ENCODE data around the gene CFAP100.

Gene CFAP100

GRCh38 chr3:126358038-126358815 lies 36.5 kb upstream of the CFAP100 start:
- TF ChIP-seq YY1 (IDR thresholded peaks at IDR 0.05; ENCODE audit: insufficient read depth, insufficient read length): no peak
- TF ChIP-seq SUZ12 (IDR thresholded peaks at IDR 0.05; ENCODE audit: extremely low read depth, insufficient read depth, insufficient read length): no peak
- no peak for TF ChIP-seq ZNF274 (IDR thresholded peaks at IDR 0.05; ENCODE audit: low read depth, low read length)
- peak; percentile 20 for DNase-seq (ENCODE audit: low read depth, low spot score)
- Histone ChIP-seq H3K9ac (ENCODE audit: insufficient read length, low read depth) (peak overlapping the region; percentile 58), H3K4me1 (ENCODE audit: insufficient read depth, insufficient read length) (peaks cover 19% of the 10 kb centered on the region), H3K36me3 (ENCODE audit: insufficient read depth, insufficient read length, low read length) (no peaks in the 10 kb centered on the region), H3K4me3 (ENCODE audit: insufficient read length, low read depth) (peak overlapping the region; percentile 66), H3K9me3 (ENCODE audit: insufficient read depth, low read length) (peaks cover 11% of the 10 kb centered on the region), H3K27me3 (ENCODE audit: insufficient read depth, insufficient read length) (peaks cover 27% of the 10 kb centered on the region)

- H3K36me3 ChIP-seq (ENCODE audit: insufficient read depth, insufficient read length, low read length): no peaks in the 10 kb centered on the region
- no peak overlapping the region for H3K4me3 ChIP-seq (ENCODE audit: insufficient read length, low read depth)
- TF ChIP-seq SUZ12 (IDR thresholded peaks at IDR 0.05; ENCODE audit: extremely low read depth, insufficient read depth, insufficient read length) (no peak), ZNF274 (IDR thresholded peaks at IDR 0.05; ENCODE audit: low read depth, low read length) (no peak)
- no peak overlapping the region for H3K9ac ChIP-seq (ENCODE audit: insufficient read length, low read depth)
- H3K27me3 ChIP-seq (ENCODE audit: insufficient read depth, insufficient read length): peaks cover 27% of the 10 kb centered on the region
- DNase-seq (ENCODE audit: low read depth, low spot score): no peak
- H3K9me3 ChIP-seq (ENCODE audit: insufficient read depth, low read length): peaks cover 11% of the 10 kb centered on the region
- peaks cover 19% of the 10 kb centered on the region for H3K4me1 ChIP-seq (ENCODE audit: insufficient read depth, insufficient read length)
Observed at GRCh38 chr3:126358816-126359181, 35.9 kb upstream of the CFAP100 start.

GRCh38 chr3:126360046-126360713 lies 34.5 kb upstream of the CFAP100 start:
- Histone ChIP-seq H3K36me3 (ENCODE audit: insufficient read depth, insufficient read length, low read length) (no peaks in the 10 kb centered on the region), H3K9me3 (ENCODE audit: insufficient read depth, low read length) (peaks cover 11% of the 10 kb centered on the region), H3K4me1 (ENCODE audit: insufficient read depth, insufficient read length) (peaks cover 23% of the 10 kb centered on the region), H3K27me3 (ENCODE audit: insufficient read depth, insufficient read length) (peaks cover 27% of the 10 kb centered on the region), H3K4me3 (ENCODE audit: insufficient read length, low read depth) (no peak overlapping the region), H3K9ac (ENCODE audit: insufficient read length, low read depth) (no peak overlapping the region)
- DNase-seq (ENCODE audit: low read depth, low spot score): no peak
- TF ChIP-seq YY1 (IDR thresholded peaks at IDR 0.05; ENCODE audit: insufficient read depth, insufficient read length) (no peak), SUZ12 (IDR thresholded peaks at IDR 0.05; ENCODE audit: extremely low read depth, insufficient read depth, insufficient read length) (no peak), ZNF274 (IDR thresholded peaks at IDR 0.05; ENCODE audit: low read depth, low read length) (no peak)

GRCh38 chr3:126360714-126361060 lies 34.0 kb upstream of the CFAP100 start:
- Histone ChIP-seq H3K4me3 (ENCODE audit: insufficient read length, low read depth) (no peak overlapping the region), H3K36me3 (ENCODE audit: insufficient read depth, insufficient read length, low read length) (no peaks in the 10 kb centered on the region), H3K9me3 (ENCODE audit: insufficient read depth, low read length) (peaks cover 11% of the 10 kb centered on the region), H3K27me3 (ENCODE audit: insufficient read depth, insufficient read length) (peaks cover 27% of the 10 kb centered on the region), H3K4me1 (ENCODE audit: insufficient read depth, insufficient read length) (peaks cover 26% of the 10 kb centered on the region), H3K9ac (ENCODE audit: insufficient read length, low read depth) (no peak overlapping the region)
- TF ChIP-seq ZNF274 (IDR thresholded peaks at IDR 0.05; ENCODE audit: low read depth, low read length) (no peak), YY1 (IDR thresholded peaks at IDR 0.05; ENCODE audit: insufficient read depth, insufficient read length) (no peak), SUZ12 (IDR thresholded peaks at IDR 0.05; ENCODE audit: extremely low read depth, insufficient read depth, insufficient read length) (no peak)
- DNase-seq (ENCODE audit: low read depth, low spot score): no peak

- Histone ChIP-seq H3K9me3 (ENCODE audit: insufficient read depth, low read length) (peaks cover 11% of the 10 kb centered on the region), H3K27me3 (ENCODE audit: insufficient read depth, insufficient read length) (peaks cover 27% of the 10 kb centered on the region), H3K4me3 (ENCODE audit: insufficient read length, low read depth) (no peak overlapping the region), H3K9ac (ENCODE audit: insufficient read length, low read depth) (no peak overlapping the region), H3K36me3 (ENCODE audit: insufficient read depth, insufficient read length, low read length) (no peaks in the 10 kb centered on the region), H3K4me1 (ENCODE audit: insufficient read depth, insufficient read length) (peaks cover 29% of the 10 kb centered on the region)
- TF ChIP-seq SUZ12 (IDR thresholded peaks at IDR 0.05; ENCODE audit: extremely low read depth, insufficient read depth, insufficient read length) (no peak), ZNF274 (IDR thresholded peaks at IDR 0.05; ENCODE audit: low read depth, low read length) (no peak), YY1 (IDR thresholded peaks at IDR 0.05; ENCODE audit: insufficient read depth, insufficient read length) (no peak)
- DNase-seq (ENCODE audit: low read depth, low spot score): no peak
Observed at GRCh38 chr3:126361211-126361610, 33.5 kb upstream of the CFAP100 start.

GRCh38 chr3:126364130-126364695 lies 30.5 kb upstream of the CFAP100 start:
- DNase-seq (ENCODE audit: low read depth, low spot score): no peak
- no peak for TF ChIP-seq SUZ12 (IDR thresholded peaks at IDR 0.05; ENCODE audit: extremely low read depth, insufficient read depth, insufficient read length)
- no peak for TF ChIP-seq YY1 (IDR thresholded peaks at IDR 0.05; ENCODE audit: insufficient read depth, insufficient read length)
- TF ChIP-seq ZNF274 (IDR thresholded peaks at IDR 0.05; ENCODE audit: low read depth, low read length): no peak

GRCh38 chr3:126364731-126365301 lies 29.9 kb upstream of the CFAP100 start:
- Histone ChIP-seq H3K9me3 (ENCODE audit: insufficient read depth, low read length) (0 out of 2 replicates have a peak, but pooled peaks cover under 1% of the 10 kb centered on the region), H3K36me3 (ENCODE audit: insufficient read depth, insufficient read length, low read length) (no peaks in the 10 kb centered on the region), H3K4me3 (ENCODE audit: insufficient read length, low read depth) (no peak overlapping the region), H3K9ac (ENCODE audit: insufficient read length, low read depth) (no peak overlapping the region), H3K4me1 (ENCODE audit: insufficient read depth, insufficient read length) (peaks cover 21% of the 10 kb centered on the region), H3K27me3 (ENCODE audit: insufficient read depth, insufficient read length) (peaks cover 10% of the 10 kb centered on the region)
- no peak for DNase-seq (ENCODE audit: low read depth, low spot score)
- TF ChIP-seq SUZ12 (IDR thresholded peaks at IDR 0.05; ENCODE audit: extremely low read depth, insufficient read depth, insufficient read length): no peak
- TF ChIP-seq YY1 (IDR thresholded peaks at IDR 0.05; ENCODE audit: insufficient read depth, insufficient read length): no peak
- TF ChIP-seq ZNF274 (IDR thresholded peaks at IDR 0.05; ENCODE audit: low read depth, low read length): no peak

More at GRCh38 chr3:126364130-126364695, 30.5 kb upstream of the CFAP100 start:
- Histone ChIP-seq H3K36me3 (ENCODE audit: insufficient read depth, insufficient read length, low read length) (no peaks in the 10 kb centered on the region), H3K9me3 (ENCODE audit: insufficient read depth, low read length) (peaks cover 6% of the 10 kb centered on the region), H3K9ac (ENCODE audit: insufficient read length, low read depth) (no peak overlapping the region), H3K27me3 (ENCODE audit: insufficient read depth, insufficient read length) (peaks cover 16% of the 10 kb centered on the region), H3K4me3 (ENCODE audit: insufficient read length, low read depth) (no peak overlapping the region), H3K4me1 (ENCODE audit: insufficient read depth, insufficient read length) (peaks cover 21% of the 10 kb centered on the region)
